Hepatocyte (in vitro differentiated cells): ENCODE measurements around the gene IFNL3. TPM values are rescaled to one million over a fixed set of nuclear protein-coding genes. Genes with fewer than 3 reads are reported as not detected.
"Not testable (repeated sequence)": the region's sequence is repeated elsewhere in the genome, so short reads cannot be mapped to it uniquely, and the experiment has no call there.

Source experiments
- DNase-seq: peaks from one replicate; pipeline ENCODE4 v3.0.0-alpha.2; 2016; ENCODE audit warnings: low spot score
- H2AFZ ChIP-seq: fragments of 200-600 bp; sonication (generic); 2 replicates; pipeline ENCODE4 v1.6.0; 2016; ENCODE audit warnings: antibody characterized with exemption, mild to moderate bottlenecking
- H3K27ac ChIP-seq: fragments of 200-600 bp; sonication (generic); 2 replicates; pipeline ENCODE4 v1.5.1; 2016; ENCODE audit warnings: mild to moderate bottlenecking
- H3K27me3 ChIP-seq: fragments of 200-600 bp; sonication (generic); 2 replicates; pipeline ENCODE4 v1.6.1; 2016
- H3K36me3 ChIP-seq: fragments of 200-600 bp; sonication (generic); replicated peaks from 2 replicates; pipeline ENCODE4 v1.5.1; 2016; ENCODE audit warnings: low read depth; ENCODE audit not compliant: insufficient read depth
- H3K4me1 ChIP-seq: fragments of 200-600 bp; sonication (generic); 2 replicates; pipeline ENCODE4 v1.5.1; 2016; ENCODE audit warnings: mild to moderate bottlenecking, moderate library complexity; ENCODE audit not compliant: insufficient read depth
- H3K4me2 ChIP-seq: fragments of 200-600 bp; sonication (generic); 2 replicates; pipeline ENCODE4 v1.6.0; 2016
- H3K4me3 ChIP-seq: fragments of 200-600 bp; sonication (generic); 2 replicates; pipeline ENCODE4 v1.5.1; 2016; ENCODE audit warnings: mild to moderate bottlenecking
- H3K79me2 ChIP-seq: fragments of 200-600 bp; sonication (generic); 2 replicates; pipeline ENCODE4 v1.6.0; 2017; ENCODE audit warnings: mild to moderate bottlenecking
- H3K9me2 ChIP-seq: fragments of 200-600 bp; sonication (generic); replicated peaks from 2 replicates; pipeline ENCODE4 v1.6.0; 2017; ENCODE audit warnings: mild to moderate bottlenecking; ENCODE audit not compliant: insufficient read depth
- H3K9me3 ChIP-seq: fragments of 200-600 bp; sonication (generic); 2 replicates; pipeline ENCODE4 v1.5.1; 2016; ENCODE audit warnings: low read depth, mild to moderate bottlenecking
- H4K20me1 ChIP-seq: fragments of 200-600 bp; sonication (generic); 2 replicates; pipeline ENCODE4 v1.6.0; 2016; ENCODE audit warnings: mild to moderate bottlenecking; ENCODE audit not compliant: insufficient read depth, poor library complexity, severe bottlenecking
- EZH2 ChIP-seq: fragments of 200-600 bp; sonication (generic); IDR thresholded peaks from 2 replicates; pipeline ENCODE4 v1.6.1; 2016; ENCODE audit warnings: antibody characterized with exemption, mild to moderate bottlenecking, borderline replicate concordance
- EZH2phosphoT487 ChIP-seq: fragments of 200-600 bp; sonication (generic); IDR thresholded peaks from one replicate; pipeline ENCODE4 v1.6.1; 2018; ENCODE audit warnings: antibody characterized with exemption, mild to moderate bottlenecking, low read depth, moderate library complexity; ENCODE audit not compliant: unreplicated experiment, severe bottlenecking
- WGBS: methylation state at CpG from one replicate; pipeline ENCODE4 v1.1.6; 2016; ENCODE audit warnings: low lambda C conversion rate; ENCODE audit errors: missing lambda C conversion rate; 5-methylcytosine and 5-hydroxymethylcytosine counted together
- polyA plus RNA-seq: library from polyadenylated mRNA; unstranded; fragments of >200 nt; fragmentation: Nextera tagmentation; extraction: Ambion mirVana; gene quantifications from 2 replicates; pipeline ENCODE4 v1.2.1, GENCODE V29; 2016
- total RNA-seq: library from RNA; depleted of rRNA; stranded (reverse); fragments of >200 nt; gene quantifications from 2 replicates; pipeline ENCODE4 v1.2.3, GENCODE V29; 2014
- TF ChIP-seq, protein P1 (sequence below): fragments of 200-600 bp; sonication (generic); IDR thresholded peaks from 2 replicates; pipeline ENCODE4 v1.5.1; 2016; ENCODE audit warnings: antibody characterized with exemption, mild to moderate bottlenecking; ENCODE audit not compliant: poor library complexity

IFNL3 gene
- total and polyA plus RNA-seq, 2 experiments from 2014 or later, result not detected

DNA sequence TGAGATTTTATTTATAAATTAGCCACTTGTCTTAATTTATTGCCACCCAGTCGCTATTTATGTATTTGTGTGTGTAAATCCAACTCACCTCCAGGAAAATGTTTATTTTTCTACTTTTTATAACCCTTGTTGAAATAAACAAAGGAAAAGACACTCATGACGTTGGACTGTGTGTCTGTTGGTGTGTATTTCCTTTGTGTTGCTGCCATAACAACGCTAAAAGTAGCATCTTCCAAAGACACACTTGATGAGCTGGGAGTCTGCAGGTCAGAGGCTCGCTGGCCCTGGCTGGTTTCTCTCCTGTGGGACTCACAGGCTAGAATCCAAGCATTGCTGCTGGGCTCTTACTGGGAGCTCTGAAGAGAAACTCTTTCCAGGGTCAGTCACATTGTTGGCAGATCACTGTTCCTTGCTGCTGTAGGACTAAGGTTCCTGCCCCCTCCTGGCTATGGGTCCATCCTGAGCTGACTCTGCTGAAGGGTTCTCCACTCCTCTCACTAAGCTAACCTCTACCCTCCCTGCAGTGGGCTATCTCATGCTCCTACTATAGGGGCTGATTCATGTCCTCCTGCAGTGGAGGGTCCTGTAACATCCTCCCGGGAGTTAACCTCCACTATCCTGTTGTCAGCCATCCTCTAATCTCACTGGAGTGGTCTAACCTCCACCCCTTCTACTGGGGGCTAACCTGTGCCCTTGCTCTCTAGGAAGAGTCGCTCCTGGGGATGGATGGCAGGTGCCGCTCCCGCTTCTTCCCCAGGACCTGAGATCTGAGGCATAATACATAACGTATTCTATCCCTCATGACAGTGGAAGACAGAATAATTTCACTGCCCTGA lies 25.4 kb upstream of the IFNL3 start:
- no peak overlapping the region for H3K4me3 ChIP-seq
- no peak for DNase-seq
- H3K27ac ChIP-seq, result no peak overlapping the region
- H2AFZ ChIP-seq, result no peak overlapping the region
- TF ChIP-seq, protein P1, sequence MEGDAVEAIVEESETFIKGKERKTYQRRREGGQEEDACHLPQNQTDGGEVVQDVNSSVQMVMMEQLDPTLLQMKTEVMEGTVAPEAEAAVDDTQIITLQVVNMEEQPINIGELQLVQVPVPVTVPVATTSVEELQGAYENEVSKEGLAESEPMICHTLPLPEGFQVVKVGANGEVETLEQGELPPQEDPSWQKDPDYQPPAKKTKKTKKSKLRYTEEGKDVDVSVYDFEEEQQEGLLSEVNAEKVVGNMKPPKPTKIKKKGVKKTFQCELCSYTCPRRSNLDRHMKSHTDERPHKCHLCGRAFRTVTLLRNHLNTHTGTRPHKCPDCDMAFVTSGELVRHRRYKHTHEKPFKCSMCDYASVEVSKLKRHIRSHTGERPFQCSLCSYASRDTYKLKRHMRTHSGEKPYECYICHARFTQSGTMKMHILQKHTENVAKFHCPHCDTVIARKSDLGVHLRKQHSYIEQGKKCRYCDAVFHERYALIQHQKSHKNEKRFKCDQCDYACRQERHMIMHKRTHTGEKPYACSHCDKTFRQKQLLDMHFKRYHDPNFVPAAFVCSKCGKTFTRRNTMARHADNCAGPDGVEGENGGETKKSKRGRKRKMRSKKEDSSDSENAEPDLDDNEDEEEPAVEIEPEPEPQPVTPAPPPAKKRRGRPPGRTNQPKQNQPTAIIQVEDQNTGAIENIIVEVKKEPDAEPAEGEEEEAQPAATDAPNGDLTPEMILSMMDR, result no peak
- TF ChIP-seq EZH2phosphoT487 (no peak), EZH2 (no peak)
- no peaks in the 10 kb centered on the region for H3K9me2 ChIP-seq
- 68% methylated on average over 9 of the region's 9 CpGs for WGBS
- H3K27me3 ChIP-seq, result peaks cover 7% of the 10 kb centered on the region
- H4K20me1 ChIP-seq, result no peaks in the 10 kb centered on the region
- H3K36me3 ChIP-seq, result no peaks in the 10 kb centered on the region
- no peak overlapping the region for H3K4me2 ChIP-seq
- no peaks in the 10 kb centered on the region for H3K4me1 ChIP-seq
- no peaks in the 10 kb centered on the region for H3K79me2 ChIP-seq
- no peaks in the 10 kb centered on the region for H3K9me3 ChIP-seq

DNA sequence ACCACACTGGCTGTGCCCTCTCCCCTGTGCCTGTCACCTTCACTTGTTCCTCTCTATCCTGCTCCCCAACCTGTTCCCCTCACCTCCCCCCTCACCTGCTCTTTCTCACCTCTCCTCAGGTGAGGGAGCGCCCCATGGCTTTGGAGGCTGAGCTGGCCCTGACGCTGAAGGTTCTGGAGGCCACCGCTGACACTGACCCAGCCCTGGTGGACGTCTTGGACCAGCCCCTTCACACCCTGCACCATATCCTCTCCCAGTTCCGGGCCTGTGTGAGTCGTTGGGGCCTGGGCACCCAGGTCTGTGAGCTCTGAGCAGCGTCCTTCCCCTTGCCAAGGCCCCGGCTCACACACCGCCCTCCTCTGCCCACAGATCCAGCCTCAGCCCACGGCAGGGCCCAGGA lies 24.6 kb upstream of the IFNL3 start:
- not testable (repeated sequence) for H2AFZ ChIP-seq, H3K4me1 ChIP-seq, H4K20me1 ChIP-seq, DNase-seq, H3K9me2 ChIP-seq, H3K4me2 ChIP-seq, H3K4me3 ChIP-seq, H3K9me3 ChIP-seq, H3K27ac ChIP-seq, H3K79me2 ChIP-seq, H3K36me3 ChIP-seq
- 79% methylated on average over 9 of the region's 10 CpGs for WGBS
- H3K27me3 ChIP-seq, result peaks cover 16% of the 10 kb centered on the region

DNA sequence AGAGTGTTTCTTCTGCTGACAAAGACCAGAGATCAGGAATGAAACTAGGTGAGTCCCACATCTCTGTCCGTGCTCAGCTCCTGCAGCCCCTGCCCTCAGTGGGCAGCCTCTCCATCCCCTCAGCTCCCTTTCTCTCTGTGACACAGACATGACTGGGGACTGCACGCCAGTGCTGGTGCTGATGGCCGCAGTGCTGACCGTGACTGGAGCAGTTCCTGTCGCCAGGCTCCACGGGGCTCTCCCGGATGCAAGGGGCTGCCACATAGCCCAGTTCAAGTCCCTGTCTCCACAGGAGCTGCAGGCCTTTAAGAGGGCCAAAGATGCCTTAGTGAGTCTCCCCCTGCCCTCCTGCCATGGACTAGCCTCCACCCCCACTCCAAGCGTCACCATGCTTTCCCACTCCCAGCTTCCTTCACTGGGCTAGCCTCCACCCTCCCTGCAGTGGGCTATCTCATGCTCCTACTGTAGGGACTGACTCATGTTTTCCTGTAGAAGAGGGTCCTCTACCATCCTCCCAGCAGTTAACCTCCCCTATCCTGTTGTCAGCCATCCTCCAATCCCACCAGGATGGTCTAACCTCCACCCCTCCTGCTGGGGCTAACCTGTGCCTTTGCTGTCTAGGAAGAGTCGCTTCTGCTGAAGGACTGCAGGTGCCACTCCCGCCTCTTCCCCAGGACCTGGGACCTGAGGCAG lies 23.9 kb upstream of the IFNL3 start:
- H2AFZ ChIP-seq, H3K27ac ChIP-seq, H3K9me3 ChIP-seq, H3K4me2 ChIP-seq, H3K79me2 ChIP-seq, H3K9me2 ChIP-seq, H3K36me3 ChIP-seq, H3K4me3 ChIP-seq, DNase-seq, H4K20me1 ChIP-seq: not testable (repeated sequence)
- WGBS, result 81% methylated on average over 9 of the region's 10 CpGs
- Histone ChIP-seq H3K4me1 (peaks cover 14% of the 10 kb centered on the region), H3K27me3 (peaks cover 23% of the 10 kb centered on the region)

DNA sequence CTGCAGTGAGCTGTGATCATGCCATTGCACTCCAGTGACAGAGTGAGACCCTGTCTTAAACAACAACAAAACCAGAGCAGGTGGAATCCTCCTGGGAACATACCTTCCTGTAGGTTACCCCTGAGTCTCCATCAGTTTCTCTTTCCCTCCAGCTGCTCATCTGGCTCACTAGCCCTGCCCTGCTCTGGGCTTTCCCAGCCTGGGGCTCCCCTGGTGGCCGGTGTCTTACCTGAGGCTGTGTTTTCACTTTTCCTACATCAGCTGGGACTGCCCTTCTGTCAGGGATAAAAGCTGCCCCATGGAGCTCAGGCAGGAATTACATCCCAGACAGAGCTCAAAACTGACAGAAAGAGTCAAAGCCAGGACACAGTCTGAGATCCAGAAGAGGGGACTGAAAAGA lies 23.3 kb upstream of the IFNL3 start, which contains the start of gene IFNL2:
Gene IFNL2 (plus strand): TSS at position 312 of the 400 bp plus-strand sequence. CDS start 173 bp downstream, outside the sequence.
- not testable (repeated sequence) for H3K9me2 ChIP-seq, H4K20me1 ChIP-seq, H3K27ac ChIP-seq, H3K4me2 ChIP-seq, H2AFZ ChIP-seq, H3K36me3 ChIP-seq, H3K79me2 ChIP-seq, DNase-seq, H3K4me3 ChIP-seq, H3K9me3 ChIP-seq
- H3K4me1 ChIP-seq, result peaks cover 15% of the 10 kb centered on the region
- peaks cover 28% of the 10 kb centered on the region for H3K27me3 ChIP-seq
- no CpG with 5 or more reads among the region's 1 CpG for WGBS
